HG03039 (cell line): ENCODE measurements around the gene HDLBP.

Experiments used
- ATAC-seq: cut with Tn5 transposase; IDR thresholded peaks from one replicate; pipeline ENCODE4 v1.9.1; 2021; ENCODE audit warnings: mild to moderate bottlenecking, moderate library complexity; ENCODE audit not compliant: unreplicated experiment

Gene HDLBP

GRCh38 chr2:241234066-241234790, 81.2 kb downstream of the HDLBP start:
- no peak for ATAC-seq

DNA sequence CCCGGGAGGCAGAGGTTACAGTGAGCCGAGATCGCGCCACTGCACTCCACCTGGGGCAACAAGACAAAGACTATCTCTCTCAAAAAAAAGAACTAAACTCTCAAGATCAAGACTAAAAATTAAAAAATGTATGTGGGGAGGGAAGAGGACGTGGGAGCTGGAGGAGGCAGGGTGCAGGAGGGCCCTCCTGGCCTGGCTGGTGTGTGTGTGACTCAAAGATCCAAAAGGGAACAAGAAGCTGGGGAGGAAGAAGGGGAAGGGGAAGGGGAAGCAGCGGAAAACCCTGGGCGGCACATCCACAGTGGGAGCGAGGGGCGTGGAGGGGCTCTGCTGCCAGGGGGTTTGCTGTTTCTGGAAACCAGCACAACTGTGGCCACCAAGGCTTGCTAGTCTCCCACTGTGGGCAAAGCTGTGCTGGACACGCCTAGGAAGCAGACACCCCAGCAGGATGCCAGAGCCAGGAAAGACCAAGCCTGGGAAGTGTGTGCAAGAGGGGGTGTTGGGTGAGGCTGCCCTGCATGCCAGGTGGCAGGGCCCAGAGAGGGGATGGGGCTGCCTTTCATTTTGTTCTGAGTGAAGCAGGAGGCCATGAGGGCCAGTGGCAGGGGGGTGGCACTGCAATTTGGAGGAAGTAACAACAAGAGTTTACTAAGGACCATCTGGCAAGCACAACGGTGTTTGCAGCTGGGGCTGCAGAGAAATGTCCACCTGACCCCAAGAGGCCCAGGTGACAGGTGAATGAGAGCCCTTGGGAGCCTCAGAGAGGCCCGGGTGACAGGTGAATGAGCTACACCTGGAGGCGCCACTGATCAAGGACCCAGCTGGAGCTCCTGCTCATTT, 82.5 kb downstream of the HDLBP start:
- ATAC-seq: no peak

GRCh38 chr2:241230435-241230834, 85.0 kb downstream of the HDLBP start:
- no peak for ATAC-seq

DNA sequence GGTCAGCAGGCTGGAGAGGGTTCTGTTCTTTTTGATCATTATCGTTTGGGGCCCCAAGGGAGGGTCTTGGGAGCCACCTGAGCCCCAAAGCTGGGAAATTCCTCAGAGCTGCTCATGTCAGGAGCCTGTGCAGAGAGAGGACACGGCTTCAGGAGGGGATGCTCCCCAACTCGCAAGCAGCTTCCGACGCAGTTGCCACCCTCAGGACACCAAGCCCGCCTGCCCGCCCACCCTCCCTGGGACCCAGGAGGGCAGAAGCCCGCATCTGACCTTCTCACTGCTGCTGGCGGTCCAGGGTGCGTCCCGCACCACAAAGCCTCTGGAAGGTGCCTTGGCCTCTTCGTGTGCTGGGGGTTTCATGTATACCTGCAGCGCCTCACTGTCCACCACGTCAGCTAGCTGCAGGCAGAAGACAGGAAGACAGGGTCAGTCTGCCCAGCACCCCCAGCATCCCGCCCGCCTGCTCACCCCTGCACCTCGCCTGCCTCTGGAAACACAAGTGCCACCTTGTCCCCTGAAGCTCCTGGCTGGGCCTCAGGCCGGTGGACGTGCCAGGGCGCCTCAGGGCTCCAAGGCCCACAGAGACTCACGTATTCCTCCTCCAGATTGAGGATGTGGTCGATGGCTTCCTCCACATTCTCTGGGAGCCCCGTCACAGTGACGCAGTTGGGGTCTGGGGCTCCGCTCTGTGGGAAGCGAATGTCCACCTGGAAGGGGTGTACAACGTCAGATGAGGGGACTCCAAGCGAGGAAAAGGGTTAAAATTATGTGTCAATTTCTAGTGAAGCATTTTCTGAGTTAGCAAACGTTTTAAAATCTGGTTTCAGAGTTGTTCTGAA, 85.7 kb downstream of the HDLBP start:
- ATAC-seq: no peak

DNA sequence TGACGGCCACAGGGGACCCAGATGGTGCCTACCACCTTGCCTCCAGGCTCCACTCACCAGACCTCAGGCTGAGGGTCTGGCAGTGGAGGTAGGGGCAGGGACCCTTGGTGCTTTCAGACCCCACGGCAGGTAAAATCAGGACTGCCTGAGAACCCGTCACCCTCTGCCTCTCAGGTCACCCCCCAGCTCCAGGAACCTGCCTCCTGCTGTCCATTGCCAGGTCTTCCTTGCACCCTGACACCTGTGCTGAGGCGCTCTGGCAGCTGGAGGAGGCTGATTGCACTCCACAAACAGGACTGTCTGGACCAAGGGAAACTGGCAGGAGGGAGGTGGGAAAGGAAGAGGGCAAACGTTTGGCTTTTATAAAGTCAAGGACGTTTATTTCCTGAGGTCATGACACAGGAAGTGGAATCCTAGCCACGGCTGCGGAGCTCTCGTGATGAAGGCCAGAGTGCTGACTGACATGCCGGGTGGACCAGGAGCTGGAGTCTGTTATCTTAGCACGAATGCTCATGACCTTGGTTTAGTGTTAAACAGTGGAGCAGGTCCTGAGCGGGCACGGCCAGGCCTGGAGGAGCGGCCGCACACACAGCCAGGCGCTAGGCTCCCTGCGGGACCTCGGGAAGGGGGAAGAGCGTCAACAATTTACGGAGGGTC, 86.5 kb downstream of the HDLBP start:
- ATAC-seq: no peak

- ATAC-seq: no peak
Observed at GRCh38 chr2:241228081-241228859, 87.2 kb downstream of the HDLBP start.

DNA sequence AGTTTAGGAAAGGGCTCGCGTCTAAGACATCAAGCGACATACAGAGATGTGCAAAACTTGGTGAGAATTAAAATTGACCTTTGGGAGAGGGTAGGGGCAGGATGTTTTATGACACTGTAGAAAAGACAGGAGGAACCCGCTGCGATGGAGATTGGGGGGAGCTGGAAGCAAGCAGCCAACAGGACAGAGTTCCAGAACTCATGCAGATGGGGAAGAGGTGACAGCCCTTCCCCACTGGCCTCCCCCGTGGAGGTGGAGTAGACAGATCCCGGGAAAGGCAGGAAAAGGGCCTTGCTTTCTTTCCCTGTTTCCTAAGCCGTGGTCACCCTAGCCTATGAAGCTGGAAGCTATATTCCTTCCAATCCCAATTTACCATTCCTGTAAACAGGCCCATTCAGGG, 87.9 kb downstream of the HDLBP start:
- ATAC-seq: no peak

- no peak for ATAC-seq
Observed at GRCh38 chr2:241226723-241227572, 88.5 kb downstream of the HDLBP start.

DNA sequence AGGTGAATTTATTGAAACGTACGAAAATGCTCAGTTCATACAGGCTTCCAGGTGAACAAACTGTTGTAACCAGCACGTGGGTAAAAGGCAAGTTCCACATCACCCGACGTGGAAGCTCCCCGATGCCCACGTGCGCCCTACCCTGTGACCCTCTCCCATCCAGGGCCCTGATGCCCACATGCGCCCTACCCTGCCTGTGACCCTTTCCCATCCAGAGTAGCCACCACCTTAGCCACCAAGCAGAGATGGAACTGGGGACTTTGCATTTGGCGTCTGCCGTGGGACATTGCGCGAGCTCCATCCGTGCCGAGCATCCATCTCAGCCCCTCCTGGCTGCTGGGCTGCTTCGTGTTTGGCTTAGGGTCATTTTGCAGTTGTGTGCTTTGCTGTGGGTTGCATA, 89.5 kb downstream of the HDLBP start:
- ATAC-seq: no peak

DNA sequence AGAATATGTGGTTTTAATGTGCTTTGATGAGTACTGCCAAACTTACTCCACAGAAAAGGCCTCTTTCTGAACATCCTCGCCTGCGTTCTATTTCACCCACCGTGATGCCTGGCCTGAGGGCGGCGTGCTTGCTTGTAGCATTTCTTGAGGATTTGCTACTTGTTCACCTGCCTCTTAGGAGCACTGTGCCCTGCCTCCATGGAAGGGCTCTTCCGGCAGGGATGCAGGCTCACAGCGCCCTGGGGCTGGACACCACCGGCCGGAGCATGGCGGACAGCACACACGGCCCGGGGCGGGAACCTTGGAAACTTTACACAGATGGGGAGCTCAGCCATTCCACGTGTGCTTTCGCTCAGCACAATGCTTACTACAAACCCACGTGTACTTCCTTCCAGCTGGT, 89.9 kb downstream of the HDLBP start:
- ATAC-seq: no peak

DNA sequence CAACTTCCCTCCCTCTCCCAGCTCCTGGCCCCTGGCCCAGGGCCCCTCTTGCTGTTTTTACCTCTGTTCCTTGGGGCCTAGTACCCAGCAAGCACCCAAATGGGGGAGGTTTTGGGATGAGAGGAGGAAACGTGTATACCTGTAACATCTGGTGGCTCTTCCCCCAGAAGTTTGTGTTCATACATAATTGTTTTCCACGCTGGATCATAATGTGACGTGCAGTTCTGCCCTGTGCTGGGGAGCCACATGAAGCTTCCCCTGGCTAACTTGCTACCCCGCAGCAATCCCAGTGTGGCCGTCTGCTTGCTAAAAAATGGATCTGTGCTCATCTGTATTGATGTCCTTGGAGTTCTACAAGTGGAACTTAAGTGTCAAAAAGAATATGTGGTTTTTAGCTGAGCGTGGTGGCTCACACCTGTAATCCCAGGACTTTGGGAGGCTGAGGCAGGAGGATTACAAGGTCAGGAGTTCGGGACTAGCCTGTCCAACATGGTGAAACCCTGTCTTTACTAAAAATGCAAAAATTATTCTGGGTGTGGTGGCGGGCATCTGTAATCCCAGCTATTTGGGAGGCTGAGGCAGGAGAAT, 90.5 kb downstream of the HDLBP start:
- ATAC-seq: no peak

DNA sequence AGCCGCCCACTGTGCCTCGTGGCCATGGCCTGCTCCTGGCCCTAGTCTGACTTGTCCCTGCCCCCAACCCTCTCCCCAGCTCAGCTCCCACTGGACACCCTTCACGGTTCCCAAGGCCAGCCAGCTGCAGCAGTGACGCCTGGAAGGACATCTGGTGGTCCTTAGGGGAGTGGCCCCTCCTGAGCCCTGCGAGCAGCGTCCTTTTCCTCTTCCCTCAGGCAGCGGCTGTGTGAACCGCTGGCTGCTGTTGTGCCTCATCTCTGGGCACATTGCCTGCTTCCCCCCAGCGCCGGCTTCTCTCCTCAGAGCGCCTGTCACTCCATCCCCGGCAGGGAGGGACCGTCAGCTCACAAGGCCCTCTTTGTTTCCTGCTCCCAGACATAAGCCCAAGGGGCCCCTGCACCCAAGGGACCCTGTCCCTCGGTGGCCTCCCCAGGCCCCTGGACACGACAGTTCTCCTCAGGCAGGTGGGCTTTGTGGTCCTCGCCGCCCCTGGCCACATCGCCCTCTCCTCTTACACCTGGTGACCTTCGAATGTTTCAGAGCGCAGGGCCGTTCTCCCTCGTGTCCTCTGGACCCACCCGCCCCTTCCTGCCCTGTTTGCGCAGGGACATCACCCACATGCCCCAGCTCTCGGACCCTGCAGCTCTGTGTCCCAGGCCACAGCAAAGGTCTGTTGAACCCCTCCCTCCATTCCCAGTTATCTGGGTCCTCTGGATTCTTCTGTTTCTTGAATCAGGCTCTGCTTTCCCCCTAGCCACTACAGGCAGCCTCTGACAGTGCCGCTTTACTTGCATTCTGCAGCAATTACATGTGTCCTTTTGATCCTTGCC, 91.2 kb downstream of the HDLBP start:
- no peak for ATAC-seq

DNA sequence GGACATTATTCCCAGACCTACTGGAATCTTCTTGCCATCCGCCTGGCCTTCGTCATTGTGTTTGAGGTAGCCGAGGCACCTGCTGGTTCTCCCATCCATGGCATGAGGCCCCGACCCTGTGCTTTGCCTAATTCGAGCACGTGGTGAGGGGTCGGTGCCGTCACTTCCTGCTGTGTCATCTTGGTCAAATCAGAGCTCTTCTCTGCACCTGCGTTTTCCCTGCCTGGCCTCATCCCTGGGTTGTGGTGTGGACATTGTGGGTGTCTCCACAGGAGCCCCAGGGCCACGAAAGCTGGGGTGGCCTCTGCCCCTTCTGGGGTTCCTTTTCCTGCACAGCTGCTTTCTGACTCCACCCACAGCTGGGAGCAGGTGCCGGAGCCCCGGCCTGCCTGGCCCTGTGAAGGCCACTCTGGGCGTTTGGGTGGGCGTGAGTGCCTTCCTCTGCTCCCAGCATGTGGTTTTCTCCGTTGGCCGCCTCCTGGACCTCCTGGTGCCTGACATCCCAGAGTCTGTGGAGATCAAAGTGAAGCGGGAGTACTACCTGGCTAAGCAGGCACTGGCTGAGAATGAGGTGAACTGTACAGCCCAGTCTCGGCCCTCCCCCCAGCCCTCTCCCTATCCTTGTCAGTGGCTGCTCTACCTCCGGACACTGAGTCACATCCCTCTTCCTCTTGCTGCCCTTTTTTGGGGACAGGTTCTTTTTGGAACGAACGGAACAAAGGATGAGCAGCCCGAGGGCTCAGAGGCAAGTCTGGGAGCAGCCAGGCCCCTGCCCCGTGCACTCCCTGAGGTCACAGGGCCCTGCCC, 92.1 kb downstream of the HDLBP start:
- no peak for ATAC-seq

DNA sequence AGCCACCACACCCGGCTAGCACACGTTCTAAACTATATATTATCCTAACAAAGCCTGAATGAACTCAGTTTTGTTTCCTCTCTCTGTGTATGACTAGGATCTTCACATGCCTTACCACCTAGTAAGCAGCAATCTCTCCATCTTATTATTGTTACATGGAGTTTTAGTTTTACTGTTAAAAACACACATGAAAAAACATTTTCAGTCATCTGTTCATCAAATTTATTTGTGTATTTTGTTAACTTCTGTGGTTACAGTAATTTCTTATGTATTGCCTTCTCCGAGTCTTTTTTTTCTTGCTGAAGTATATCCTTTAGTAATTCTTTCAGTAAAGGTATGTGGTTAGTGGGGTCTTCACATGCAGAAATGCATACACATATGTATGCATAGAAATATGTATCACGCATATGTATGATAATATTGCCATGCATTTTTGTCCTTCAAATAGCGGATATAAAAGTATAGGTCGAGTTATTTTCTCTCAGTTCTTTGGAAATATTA, 95.6 kb downstream of the HDLBP start:
- ATAC-seq: no peak

DNA sequence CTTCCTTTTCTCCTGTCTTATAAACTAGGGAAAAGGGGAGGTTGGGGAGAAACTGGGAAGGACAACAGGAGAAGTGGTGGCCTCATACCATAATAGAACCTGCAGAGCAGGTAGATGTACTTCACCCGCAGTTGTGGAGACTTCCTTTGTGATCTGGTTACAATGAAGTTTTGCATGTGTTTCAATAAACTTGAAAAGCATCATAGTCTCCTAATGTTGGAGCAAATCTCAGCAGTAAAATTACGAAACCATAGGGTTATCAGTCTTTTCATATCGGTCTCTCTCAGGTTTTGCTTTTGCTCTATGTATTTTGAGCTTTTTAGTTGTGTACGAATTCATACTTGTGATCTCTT, 96.5 kb downstream of the HDLBP start:
- no peak for ATAC-seq

- no peak for ATAC-seq
Observed at GRCh38 chr2:241218131-241219029, 97.1 kb downstream of the HDLBP start.
